Left renal cortex interstitium (tissue), 4 donors: Measurements from ENCODE around the gene RCBTB1. TPM values are rescaled to one million over a fixed set of nuclear protein-coding genes. Genes with fewer than 3 reads are reported as not detected.
"Not testable (repeated sequence)": the region's sequence is repeated elsewhere in the genome, so short reads cannot be mapped to it uniquely, and the experiment has no call there.

Source experiments
- DNase-seq, 4 donors: peaks; one replicate each; pipeline ENCODE4 v3.0.0-alpha.2; 2013; ENCODE audit warnings: low read depth in 4 of 4, low spot score in 2 of 4, missing footprints in 1 of 4
- polyA plus RNA-seq, 4 donors: library from polyadenylated mRNA; unstranded; fragments of 120-200 nt; gene quantifications; one replicate each; pipeline ENCODE4 v1.2.1, GENCODE V29; 2013; ENCODE audit not compliant: insufficient read length in 4 of 4

Gene RCBTB1
- polyA plus RNA-seq, 4 donors: 34.8 to 46.6 (median 39.2) TPM

DNA sequence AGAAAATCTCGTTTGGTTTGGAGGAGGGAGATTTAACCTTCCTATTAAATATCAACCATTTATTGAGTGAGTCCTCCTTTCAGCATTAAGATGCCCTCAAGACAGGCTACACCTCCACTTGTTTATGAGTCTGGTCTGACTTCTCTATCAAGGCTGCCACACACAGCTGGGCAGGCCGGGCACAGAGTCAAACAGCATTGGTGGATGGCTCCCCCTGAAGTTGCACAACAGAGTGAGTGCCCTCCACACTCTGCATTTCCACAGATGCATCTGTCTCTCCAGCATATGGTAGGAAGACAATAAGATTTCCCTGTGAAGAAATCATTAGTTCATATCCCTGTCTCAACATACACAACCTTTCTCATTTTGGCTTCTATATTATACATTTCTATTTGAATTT is 58.2 kb downstream of the RCBTB1 start:
- no peak for DNase-seq

DNA sequence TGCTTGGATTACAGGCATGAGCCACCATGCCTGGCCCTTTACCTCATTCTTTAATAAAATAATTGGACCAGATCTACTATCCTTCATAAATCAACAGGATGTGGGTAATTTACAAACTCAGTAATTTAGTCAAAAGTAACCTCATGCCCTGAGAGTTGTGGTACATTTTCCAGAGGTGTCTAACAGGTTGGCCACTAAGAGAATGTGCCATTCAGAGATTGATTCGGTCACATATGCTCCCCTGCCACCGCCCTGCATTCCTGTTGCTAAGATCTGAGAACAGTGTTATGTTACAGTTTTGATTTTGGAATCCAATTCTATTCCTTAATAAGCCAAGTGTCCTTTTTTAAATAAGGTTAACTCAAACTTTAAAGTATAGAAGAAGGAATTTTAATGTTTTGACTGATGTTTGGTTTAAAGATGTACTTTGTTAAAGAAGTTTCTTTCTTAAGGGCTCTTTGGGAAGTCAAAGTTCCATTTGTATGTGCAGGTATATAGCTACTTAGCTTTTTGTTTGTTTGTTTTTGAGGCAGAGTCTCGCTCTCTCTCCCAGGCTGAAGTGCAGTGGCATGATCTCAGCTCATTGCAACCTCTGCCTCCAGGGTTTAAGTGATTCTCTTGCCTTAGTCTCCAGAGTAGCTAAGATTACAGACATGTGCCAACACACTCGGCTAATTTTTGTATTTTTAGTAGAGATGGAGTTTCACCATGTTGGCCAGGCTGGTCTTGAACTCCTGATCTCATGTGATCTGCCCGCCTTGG is 60.4 kb downstream of the RCBTB1 start:
- DNase-seq: no peak

DNA sequence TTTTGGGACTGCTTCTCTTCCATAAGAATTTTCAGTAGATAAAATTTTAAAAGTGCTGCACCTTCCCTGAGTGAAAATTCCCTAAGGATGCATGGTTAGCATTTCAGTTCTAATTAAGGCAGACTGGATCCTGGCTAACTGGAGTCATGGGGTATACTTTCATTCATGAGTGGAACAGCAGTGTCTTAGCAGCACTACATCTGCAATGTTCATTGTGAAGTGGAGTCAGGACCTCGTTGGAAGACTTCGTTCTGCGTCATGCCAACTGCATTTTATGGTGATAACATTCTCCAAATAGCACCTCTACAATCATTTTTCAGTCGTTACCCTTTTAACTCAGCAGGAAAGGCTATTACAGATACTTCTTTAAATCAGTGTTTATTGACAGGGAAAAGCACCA is 64.1 kb downstream of the RCBTB1 start:
- DNase-seq: no peak

DNA sequence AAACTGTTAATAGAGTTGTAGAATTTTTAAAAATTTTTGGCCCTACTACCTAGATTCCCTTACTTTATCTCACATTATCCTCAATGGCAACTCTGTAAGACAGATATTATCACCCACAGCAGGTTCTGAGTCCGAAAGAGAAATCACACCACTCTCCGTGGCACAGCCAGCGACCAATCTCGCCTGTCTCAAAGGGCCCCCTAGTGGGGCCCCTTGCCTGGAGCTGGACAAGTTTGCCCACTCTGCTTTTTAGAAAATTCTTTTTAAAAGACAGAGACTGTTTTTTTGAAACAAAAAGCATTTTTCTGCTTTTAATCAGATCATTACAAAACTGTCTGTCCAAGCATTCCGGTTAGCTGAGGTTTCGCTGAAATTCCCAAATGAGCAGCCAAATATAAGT is 67.9 kb downstream of the RCBTB1 start:
- DNase-seq: no peak

DNA sequence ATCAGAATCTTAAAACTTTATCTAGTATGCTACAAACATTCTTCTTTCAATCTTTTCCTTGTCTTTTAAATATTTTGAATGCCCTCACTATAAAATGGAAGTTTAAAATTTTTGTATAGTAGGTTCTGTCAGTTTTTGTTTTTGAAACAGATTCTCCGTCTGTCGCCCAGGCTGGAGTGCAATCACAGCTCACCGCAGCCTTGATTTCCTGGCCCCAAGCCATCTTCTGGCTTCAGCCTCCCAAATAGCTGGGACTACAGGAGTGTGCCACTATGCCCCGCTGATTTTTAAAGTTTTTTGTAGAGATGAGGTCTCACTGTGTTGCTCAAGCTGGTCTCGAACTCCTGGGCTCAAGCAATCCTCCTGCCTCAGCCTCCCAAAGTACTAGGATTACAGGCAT is 68.9 kb downstream of the RCBTB1 start:
- DNase-seq: no peak

DNA sequence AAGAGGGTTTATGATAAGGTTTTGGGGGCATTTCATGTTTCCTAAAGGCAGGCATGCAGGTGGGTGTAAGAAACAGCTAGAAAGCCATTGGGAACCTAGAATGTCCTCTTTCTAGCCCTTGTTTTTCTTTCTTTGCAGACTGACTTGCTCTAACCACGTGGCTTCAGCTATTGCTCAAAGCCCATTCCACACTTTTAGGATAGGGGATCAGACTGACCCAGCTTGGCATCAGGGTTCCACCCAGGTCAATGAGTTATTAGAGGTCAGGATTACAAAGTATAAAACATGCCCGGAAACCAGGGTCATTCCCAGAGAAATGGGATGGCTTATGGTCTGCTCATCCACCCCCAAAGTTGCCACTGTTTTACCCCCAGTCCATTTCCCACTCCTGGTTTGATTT is 72.8 kb downstream of the RCBTB1 start:
- no peak for DNase-seq

DNA sequence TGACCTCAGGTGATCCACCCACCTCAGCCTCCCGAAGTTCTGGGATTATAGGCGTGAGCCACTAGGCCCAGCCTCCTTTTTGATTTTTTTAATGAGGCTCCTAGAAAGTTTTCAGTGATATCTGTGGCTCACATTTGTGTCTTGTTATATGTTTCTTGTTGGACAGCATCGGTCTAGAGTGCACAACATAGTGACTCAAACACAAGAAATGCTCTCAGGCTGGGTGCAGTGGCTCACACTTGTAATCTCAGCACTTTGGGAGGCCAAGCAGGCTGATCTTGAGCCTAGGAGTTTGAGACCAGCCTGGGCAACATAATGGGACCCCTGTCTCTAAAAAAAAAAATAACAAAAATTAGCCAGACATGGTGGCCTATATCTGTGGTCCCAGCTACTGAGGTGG is 81.4 kb downstream of the RCBTB1 start:
- DNase-seq: no peak

DNA sequence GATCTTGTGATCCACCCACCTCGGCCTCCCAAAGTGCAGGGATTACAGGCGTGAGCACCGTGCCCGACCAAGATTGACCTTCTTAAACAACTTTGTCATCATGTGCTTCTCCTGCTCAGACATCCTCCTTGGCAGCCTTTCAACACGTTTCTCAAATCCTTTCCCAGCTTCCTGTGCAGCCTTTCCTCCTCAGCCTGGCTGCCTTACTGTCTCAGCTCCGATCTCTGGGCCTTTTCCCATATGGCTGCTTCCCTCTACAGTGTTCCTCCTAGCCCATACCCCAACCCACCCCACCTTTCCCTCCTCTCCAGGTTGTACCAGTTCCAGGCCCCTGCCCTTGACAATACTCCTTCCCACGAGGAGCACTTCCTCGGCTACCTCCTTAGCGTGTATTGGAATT is 82.4 kb downstream of the RCBTB1 start:
- DNase-seq: no peak

DNA sequence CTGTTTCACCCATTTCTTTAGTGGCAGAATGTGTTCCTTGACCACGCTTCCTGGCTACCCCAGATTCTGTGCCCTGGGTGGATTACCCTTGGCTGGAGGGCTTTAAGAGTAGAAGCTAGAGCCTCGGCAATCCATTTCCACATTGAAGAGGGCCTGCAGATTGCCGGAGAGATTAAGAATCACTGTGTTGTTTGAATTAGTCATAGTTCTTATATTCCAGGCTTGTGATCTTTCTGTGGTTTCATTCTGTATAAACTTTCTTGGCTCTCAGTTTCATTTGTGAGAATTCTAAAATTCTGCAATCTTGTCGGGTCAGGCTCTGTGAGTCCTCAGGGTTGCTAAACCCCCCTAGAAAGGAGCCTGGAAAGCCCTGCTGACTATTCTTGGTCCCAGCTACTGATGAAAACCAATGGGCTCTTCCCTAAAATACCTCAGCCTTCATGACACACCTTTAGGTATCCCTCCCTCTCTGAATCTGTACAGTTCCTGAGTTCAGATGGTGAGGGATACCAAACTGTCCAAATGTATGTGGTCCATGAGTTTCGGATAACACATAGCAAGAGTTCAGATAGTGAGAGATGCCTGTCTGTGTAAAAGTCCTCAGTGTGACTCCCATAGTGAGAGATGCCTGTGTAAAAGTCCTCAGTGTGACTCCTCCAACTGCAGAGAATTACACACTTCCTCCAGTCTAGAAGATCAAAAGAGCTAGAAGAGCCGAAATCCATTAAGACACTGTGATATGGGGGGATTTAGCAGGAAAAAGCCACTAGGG is 85.3 kb downstream of the RCBTB1 start:
- no peak for DNase-seq

DNA sequence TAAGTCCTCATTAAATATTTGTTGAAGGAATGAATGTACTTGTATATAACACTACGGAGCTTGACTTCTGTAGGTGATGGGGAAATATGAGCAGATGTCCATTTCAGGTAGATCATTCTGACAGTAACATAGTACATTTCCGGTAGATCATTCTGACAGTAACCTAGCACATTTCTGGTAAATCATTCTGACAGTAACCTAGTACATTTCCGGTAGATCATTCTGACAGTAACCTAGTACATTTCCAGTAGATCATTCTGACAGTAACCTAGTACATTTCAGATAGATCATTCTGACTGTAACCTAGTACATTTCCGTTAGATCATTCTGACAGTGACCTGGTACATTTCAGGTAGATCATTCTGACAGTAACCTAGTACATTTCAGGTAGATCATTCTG is 87.2 kb downstream of the RCBTB1 start:
- no peak for DNase-seq

DNA sequence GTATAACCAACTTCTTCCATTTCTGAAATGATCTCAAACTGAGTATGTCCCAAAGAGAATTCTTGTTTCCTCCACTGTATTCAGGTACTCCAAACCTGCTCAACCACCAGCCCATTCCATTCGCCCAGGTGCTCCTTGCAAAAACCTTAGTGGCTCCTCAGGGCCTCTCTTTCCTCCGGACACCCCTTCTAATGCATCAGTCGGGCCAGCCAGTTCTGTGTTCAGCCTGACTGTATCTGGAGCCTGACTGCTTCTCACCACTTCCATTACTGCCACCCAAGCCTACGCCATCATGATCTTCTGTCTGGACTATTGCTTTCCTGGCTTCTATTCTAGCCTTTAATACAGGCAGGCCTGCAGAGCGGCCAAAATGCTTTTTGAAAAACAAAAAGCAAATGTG is 88.1 kb downstream of the RCBTB1 start:
- DNase-seq: no peak

DNA sequence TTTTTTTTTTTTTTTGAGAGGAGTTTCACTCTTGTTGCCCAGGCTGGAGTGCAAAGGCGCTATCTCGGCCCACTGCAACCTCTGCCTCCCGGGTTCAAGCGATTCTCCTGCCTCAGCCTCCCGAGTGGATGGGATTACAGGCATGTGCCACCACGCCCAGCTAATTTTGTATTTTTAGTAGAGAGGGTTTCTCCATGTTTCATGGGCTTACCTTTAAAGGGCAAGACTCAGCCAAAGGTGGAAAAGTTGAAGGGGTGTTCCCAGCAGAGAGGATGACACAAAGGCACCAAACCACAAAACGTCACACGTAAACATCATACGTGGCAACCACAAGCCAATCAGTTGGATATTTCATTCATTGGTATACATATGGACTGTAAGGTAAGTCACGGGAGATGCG is 88.5 kb downstream of the RCBTB1 start:
- not testable (repeated sequence) for DNase-seq

DNA sequence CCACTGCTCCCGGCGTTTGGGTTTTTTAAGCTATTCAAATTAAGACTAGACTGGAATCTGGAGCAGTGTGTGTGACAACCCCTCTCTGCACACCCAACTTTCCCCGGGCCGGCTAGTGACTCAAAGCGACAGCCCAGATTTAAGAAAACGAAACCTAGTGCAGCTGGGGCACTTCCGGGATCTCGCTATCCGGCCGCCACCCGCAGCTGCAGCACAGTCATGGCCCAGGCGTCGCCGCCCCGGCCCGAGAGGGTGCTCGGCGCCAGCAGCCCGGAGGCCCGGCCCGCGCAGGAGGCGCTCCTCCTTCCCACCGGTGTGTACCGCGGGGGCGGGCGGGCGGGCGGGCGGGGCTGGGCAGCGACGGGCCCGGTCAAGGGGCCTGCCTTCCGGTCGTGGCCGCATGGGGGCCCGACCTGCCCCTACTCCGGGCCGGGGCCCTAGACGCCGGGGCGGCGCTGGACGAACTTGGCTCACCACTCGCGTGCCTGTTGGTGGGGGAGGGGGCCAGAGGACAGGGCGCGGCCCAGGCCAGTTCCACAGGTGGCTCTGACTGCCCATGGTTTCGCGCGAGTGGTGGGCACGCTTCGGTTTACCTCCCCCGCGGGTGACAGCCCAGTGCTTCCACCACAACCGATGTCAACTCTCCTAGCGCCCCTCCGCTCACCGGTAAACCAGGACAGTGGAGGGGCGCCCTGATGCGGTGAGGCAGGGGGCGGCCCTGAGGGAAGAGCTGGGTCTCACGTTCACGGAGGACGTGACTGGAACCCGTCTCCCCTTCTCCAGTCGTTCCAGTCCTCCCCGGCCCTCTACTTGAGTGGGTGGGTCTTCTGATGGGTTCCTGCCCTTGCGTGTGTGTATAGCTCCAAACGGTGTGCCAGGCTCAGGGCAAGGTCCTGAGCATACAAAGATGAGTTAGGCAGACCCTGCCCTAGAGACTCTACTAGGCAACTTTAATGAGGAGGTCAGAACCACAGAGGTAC is 89.3 kb downstream of the RCBTB1 start, which contains the start of gene PHF11:
Gene PHF11, plus strand, starts transcription at position 171 of the 980 bp plus-strand sequence. Its CDS starts 49 bp downstream, at position 220.
- peak; percentile 36 to 64 (median 50) for DNase-seq

DNA sequence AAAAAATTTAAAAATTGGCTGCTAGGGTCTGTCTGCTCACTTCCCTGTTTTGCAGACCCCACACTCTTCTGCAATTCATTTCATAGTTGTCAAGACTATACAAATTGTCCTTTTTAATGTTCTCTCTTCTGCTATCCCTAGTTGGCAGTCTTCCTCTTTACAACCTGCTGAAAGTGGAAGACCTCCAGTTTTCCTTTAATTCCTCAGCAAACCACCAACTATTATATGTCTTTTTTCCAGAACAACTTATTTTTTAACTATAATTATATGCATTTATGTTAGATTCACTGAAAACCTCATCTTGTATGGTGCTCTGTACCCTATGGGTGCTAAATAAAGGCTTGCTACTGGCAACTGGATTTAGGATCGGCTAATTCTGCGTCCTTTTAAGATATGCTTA is 90.7 kb downstream of the RCBTB1 start:
- no peak for DNase-seq

DNA sequence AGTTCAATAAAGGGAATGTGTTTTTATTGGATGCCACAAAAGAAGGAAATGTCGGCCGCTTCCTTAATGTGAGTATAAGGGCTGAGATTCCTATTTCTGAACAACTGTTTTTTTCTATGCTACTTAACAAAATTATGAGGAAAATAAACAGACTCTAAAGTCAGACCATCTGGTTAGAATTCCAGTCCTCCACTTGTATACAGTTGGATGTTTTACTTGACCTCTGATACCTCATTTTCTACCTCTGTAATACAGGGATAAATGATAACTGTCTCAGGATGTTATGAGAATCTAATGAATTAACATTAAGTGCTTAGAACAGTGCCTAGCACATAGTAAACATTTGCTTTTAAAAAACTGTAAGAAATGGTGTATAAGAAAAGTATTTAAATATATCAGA is 96.8 kb downstream of the RCBTB1 start:
- DNase-seq: no peak

Other genes starting within 250 kb of the RCBTB1 start
- 10 to 100 TPM; 16.3 to 19.8 (median 18.9) TPM for gene CAB39L, start 141.5 kb downstream of the RCBTB1 start, polyA plus RNA-seq
- 10 to 100 TPM; 16.0 to 25.1 (median 19.3) TPM for gene SETDB2, start 141.3 kb downstream of the RCBTB1 start, polyA plus RNA-seq
- gene PHF11, start 89.6 kb downstream of the RCBTB1 start, polyA plus RNA-seq: 10 to 100 TPM; 24.7 to 60.3 (median 41.7) TPM
- gene ARL11, start 42.9 kb upstream of the RCBTB1 start, polyA plus RNA-seq: under 1 TPM; 0.21 to 0.44 (median 0.28) TPM
- gene EBPL, start 105.9 kb upstream of the RCBTB1 start, polyA plus RNA-seq: 10 to 100 TPM; 45.2 to 65.8 (median 54.0) TPM
- 10 to 100 TPM; 26.7 to 36.3 (median 34.8) TPM for gene KPNA3, start 207.1 kb upstream of the RCBTB1 start, polyA plus RNA-seq